Fibroblast of gingiva (primary cell): ENCODE data around the gene IDH3A.
A peak's percentile ranks its signal among the peaks of the same experiment; 100 is the strongest.
"Not testable (repeated sequence)": the region's sequence is repeated elsewhere in the genome, so short reads cannot be mapped to it uniquely, and the experiment has no call there.

ENCODE experiments used
- DNase-seq: peaks from one replicate; pipeline ENCODE4 v3.0.0-alpha.2; 2011; ENCODE audit warnings: low read depth

The IDH3A gene

GRCh38 chr15:78129751-78130287 is 19.3 kb upstream of the IDH3A start:
- no peak for DNase-seq

- DNase-seq: no peak
Measured at GRCh38 chr15:78130466-78131294, 18.5 kb upstream of the IDH3A start.

- peak; percentile 56 for DNase-seq
Measured at GRCh38 chr15:78131295-78132061, 17.7 kb upstream of the IDH3A start, which contains the start of gene CIB2. Gene CIB2, minus strand, starts transcription at chr15:78131445. Its CDS starts 230 bp downstream, at chr15:78131215.

- no peak for DNase-seq
Measured at GRCh38 chr15:78133801-78134200, 15.4 kb upstream of the IDH3A start.

GRCh38 chr15:78139578-78139977 is 9.6 kb upstream of the IDH3A start:
- no peak for DNase-seq

- no peak for DNase-seq
Measured at GRCh38 chr15:78140292-78140691, 8.9 kb upstream of the IDH3A start.

GRCh38 chr15:78142332-78142731 is 6.8 kb upstream of the IDH3A start:
- DNase-seq: no peak

- DNase-seq: no peak
Measured at GRCh38 chr15:78146425-78147154, 2.6 kb upstream of the IDH3A start.

GRCh38 chr15:78147566-78147965 is 1.6 kb upstream of the IDH3A start:
- no peak for DNase-seq

- DNase-seq: no peak
Measured at GRCh38 chr15:78148392-78149067, 632 bp upstream of the IDH3A start.

- DNase-seq: no peak
Measured at GRCh38 chr15:78149805-78150751, 916 bp downstream of the IDH3A start.

GRCh38 chr15:78151075-78151474 is 1.9 kb downstream of the IDH3A start:
- DNase-seq: not testable (repeated sequence)

- DNase-seq: no peak
Measured at GRCh38 chr15:78154955-78155354, 5.8 kb downstream of the IDH3A start.

- peak; percentile 21 for DNase-seq
Measured at GRCh38 chr15:78155355-78155939, 6.3 kb downstream of the IDH3A start.

GRCh38 chr15:78156653-78157052 is 7.5 kb downstream of the IDH3A start:
- no peak for DNase-seq

- no peak for DNase-seq
Measured at GRCh38 chr15:78157203-78157602, 8.0 kb downstream of the IDH3A start.

- no peak for DNase-seq
Measured at GRCh38 chr15:78159395-78159794, 10.2 kb downstream of the IDH3A start.

GRCh38 chr15:78162038-78162437 is 12.9 kb downstream of the IDH3A start:
- no peak for DNase-seq

- DNase-seq: no peak
Measured at GRCh38 chr15:78164010-78164409, 14.8 kb downstream of the IDH3A start.
